GM18505 (cell line): ENCODE data around the gene C3AR1.
A peak's percentile ranks its signal among the peaks of the same experiment; 100 is the strongest.
"Not testable (repeated sequence)": the region's sequence is repeated elsewhere in the genome, so short reads cannot be mapped to it uniquely, and the experiment has no call there.

Experiments used
- ATAC-seq: cut with Tn5 transposase; IDR thresholded peaks from one replicate; pipeline ENCODE4 v1.9.1; 2021; ENCODE audit not compliant: unreplicated experiment
- POLR2A ChIP-seq: IDR thresholded peaks from 4 replicates; pipeline ENCODE4 v1.6.1; 2011; ENCODE audit warnings: borderline replicate concordance; ENCODE audit not compliant: insufficient read depth, insufficient read length; ENCODE audit errors: extremely low read depth

The C3AR1 gene

GRCh38 chr12:8030189-8030588, 36.0 kb downstream of the C3AR1 start:
- no peak for ATAC-seq
- no peak for TF ChIP-seq POLR2A

GRCh38 chr12:8028267-8028666, 37.9 kb downstream of the C3AR1 start:
- TF ChIP-seq POLR2A: no peak
- no peak for ATAC-seq

GRCh38 chr12:8027856-8028255, 38.3 kb downstream of the C3AR1 start:
- no peak for TF ChIP-seq POLR2A
- ATAC-seq: no peak

GRCh38 chr12:8026291-8026900, 39.8 kb downstream of the C3AR1 start:
- ATAC-seq: peak; percentile 98

GRCh38 chr12:8018666-8019581, 47.2 kb downstream of the C3AR1 start:
- ATAC-seq: no peak
- TF ChIP-seq POLR2A: no peak

More at GRCh38 chr12:8026291-8026900, 39.8 kb downstream of the C3AR1 start:
- TF ChIP-seq POLR2A: no peak

- ATAC-seq: not testable (repeated sequence)
Observed at GRCh38 chr12:8018213-8018612, 47.9 kb downstream of the C3AR1 start.

- TF ChIP-seq POLR2A: no peak
- ATAC-seq: no peak
Observed at GRCh38 chr12:8014836-8015235, 51.3 kb downstream of the C3AR1 start.

- ATAC-seq: no peak
- TF ChIP-seq POLR2A: no peak
Observed at GRCh38 chr12:8012651-8013309, 53.4 kb downstream of the C3AR1 start.

- TF ChIP-seq POLR2A: no peak
Observed at GRCh38 chr12:8011331-8011730, 54.8 kb downstream of the C3AR1 start.

More at GRCh38 chr12:8011331-8011730, 54.8 kb downstream of the C3AR1 start:
- no peak for ATAC-seq
